PFSK-1 (cell line): ENCODE results near the gene GLIPR1L1.

Source experiments
- FOXP2 ChIP-seq: optimal IDR thresholded peaks from 2 replicates; pipeline ENCODE3; 2011; ENCODE audit warnings: borderline replicate concordance, control low read depth, inconsistent platforms; ENCODE audit not compliant: insufficient read depth; ENCODE audit errors: extremely low read length, extremely low read depth
- POLR2AphosphoS5 ChIP-seq: IDR thresholded peaks from 2 replicates; pipeline ENCODE4 v1.6.1; 2012; ENCODE audit warnings: low read depth, mild to moderate bottlenecking, control low read depth, low read length, moderate library complexity
- SIN3A ChIP-seq: IDR thresholded peaks from 2 replicates; pipeline ENCODE4 v1.6.1; 2012; ENCODE audit warnings: mild to moderate bottlenecking, low read length, moderate library complexity, borderline replicate concordance; ENCODE audit not compliant: insufficient read depth
- TAF1 ChIP-seq: IDR thresholded peaks from 2 replicates; pipeline ENCODE4 v1.6.1; 2012; ENCODE audit warnings: low read length, control low read depth, borderline replicate concordance; ENCODE audit not compliant: insufficient read depth
- TF ChIP-seq, protein P1 (sequence below), 2 experiments: IDR thresholded peaks; 2 replicates each; pipeline versions ENCODE4 v1.6.1 to v1.8.0; 2011 to 2012; ENCODE audit warnings: low read depth in 2 of 2, low read length in 2 of 2, control low read depth in 1 of 2, inconsistent platforms in 1 of 2, mild to moderate bottlenecking in 1 of 2, moderate library complexity in 1 of 2; ENCODE audit not compliant: insufficient read depth in 1 of 2

GLIPR1L1 gene

DNA sequence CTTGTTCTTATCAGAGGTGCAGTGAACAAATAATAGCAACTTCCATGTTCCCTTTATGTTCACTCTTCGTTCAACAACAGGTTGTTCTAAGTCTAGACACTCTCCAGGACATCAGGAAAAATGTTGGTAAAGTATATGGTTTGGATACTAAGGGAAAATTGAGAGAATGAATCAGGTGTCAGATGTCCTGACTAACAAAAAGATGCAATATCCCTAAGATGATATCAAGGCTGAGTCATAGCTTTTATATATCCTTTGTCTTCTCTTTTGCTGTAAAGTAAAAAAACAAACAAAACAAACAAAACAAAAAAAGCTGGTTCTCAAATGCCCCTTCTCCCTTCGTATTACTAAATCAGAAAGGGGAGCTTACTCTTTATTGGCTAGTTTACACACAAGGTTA lies 11.1 kb downstream of the GLIPR1L1 start:
- TF ChIP-seq TAF1 (no peak), FOXP2 (no peak), SIN3A (no peak), POLR2AphosphoS5 (no peak)
- TF ChIP-seq, protein P1, sequence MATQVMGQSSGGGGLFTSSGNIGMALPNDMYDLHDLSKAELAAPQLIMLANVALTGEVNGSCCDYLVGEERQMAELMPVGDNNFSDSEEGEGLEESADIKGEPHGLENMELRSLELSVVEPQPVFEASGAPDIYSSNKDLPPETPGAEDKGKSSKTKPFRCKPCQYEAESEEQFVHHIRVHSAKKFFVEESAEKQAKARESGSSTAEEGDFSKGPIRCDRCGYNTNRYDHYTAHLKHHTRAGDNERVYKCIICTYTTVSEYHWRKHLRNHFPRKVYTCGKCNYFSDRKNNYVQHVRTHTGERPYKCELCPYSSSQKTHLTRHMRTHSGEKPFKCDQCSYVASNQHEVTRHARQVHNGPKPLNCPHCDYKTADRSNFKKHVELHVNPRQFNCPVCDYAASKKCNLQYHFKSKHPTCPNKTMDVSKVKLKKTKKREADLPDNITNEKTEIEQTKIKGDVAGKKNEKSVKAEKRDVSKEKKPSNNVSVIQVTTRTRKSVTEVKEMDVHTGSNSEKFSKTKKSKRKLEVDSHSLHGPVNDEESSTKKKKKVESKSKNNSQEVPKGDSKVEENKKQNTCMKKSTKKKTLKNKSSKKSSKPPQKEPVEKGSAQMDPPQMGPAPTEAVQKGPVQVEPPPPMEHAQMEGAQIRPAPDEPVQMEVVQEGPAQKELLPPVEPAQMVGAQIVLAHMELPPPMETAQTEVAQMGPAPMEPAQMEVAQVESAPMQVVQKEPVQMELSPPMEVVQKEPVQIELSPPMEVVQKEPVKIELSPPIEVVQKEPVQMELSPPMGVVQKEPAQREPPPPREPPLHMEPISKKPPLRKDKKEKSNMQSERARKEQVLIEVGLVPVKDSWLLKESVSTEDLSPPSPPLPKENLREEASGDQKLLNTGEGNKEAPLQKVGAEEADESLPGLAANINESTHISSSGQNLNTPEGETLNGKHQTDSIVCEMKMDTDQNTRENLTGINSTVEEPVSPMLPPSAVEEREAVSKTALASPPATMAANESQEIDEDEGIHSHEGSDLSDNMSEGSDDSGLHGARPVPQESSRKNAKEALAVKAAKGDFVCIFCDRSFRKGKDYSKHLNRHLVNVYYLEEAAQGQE (IDR thresholded peaks at IDR 0.05; ENCODE audit: insufficient read depth in 1 of 2, low read depth in 2 of 2, low read length in 2 of 2): no peak

DNA sequence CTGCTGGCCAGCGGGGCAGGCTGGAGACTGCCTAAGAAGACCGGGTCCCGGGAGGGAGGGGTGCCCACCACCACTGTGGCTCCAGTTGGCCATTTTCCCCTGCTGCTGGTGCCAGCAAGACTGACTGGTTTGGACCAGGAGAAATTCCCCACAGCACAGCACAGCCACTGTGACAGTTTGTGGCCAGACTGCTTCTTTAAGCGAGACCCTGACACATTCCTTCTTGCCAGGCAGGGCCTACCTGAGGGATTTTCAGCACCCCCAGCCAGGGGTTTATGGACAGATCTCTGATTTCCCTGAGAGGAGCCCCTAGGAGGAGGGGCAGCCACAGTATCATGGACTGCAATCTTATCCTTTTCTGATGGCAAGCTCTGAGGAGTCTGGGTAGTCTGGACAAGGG lies 15.5 kb downstream of the GLIPR1L1 start:
- TF ChIP-seq FOXP2 (no peak), SIN3A (no peak), TAF1 (no peak), POLR2AphosphoS5 (no peak)
- TF ChIP-seq, protein P1 (IDR thresholded peaks at IDR 0.05; ENCODE audit: insufficient read depth in 1 of 2, low read depth in 2 of 2, low read length in 2 of 2): no peak

DNA sequence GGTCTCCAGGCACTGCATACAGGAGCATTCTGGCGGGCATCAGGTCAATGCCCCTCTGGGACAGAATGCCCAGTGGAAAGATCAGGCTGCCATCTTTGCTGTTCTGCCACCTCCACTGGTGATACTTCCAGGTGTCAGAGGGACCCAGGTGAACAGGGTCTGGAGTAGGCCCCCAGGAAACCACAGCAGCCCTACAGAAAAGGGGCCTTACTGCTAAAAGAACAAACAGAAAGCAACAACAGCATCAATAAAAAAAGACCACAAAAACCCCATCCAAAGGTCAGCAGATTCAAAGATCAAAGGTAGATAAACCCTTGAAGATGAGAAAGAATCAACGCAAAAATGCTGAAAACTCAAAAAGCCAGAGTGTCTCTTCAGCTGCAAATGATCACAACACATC lies 15.9 kb downstream of the GLIPR1L1 start:
- TF ChIP-seq TAF1 (no peak), POLR2AphosphoS5 (no peak), FOXP2 (no peak), SIN3A (no peak)
- TF ChIP-seq, protein P1 (IDR thresholded peaks at IDR 0.05; ENCODE audit: insufficient read depth in 1 of 2, low read depth in 2 of 2, low read length in 2 of 2): no peak

DNA sequence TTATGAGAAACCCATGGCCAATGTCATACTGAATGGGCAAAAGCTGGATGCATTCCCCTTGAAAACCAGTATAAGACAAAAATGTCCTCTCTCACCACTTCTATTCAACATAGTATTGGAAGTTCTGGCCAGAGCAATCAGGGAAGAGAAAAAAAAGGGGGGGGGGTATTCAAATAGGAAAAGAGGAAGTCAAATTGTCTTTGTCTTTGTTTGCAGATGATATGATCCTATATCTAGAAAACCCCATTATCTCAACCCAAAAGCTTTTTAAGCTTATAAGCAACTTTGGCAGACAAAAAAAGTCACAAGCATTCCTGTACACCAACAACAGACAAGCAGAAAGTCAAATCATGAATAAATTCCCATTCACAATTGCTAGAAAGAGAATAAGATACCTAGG lies 19.5 kb downstream of the GLIPR1L1 start:
- TF ChIP-seq, protein P1 (IDR thresholded peaks at IDR 0.05; ENCODE audit: insufficient read depth in 1 of 2, low read depth in 2 of 2, low read length in 2 of 2): no peak
- TF ChIP-seq FOXP2 (no peak), POLR2AphosphoS5 (no peak), TAF1 (no peak), SIN3A (no peak)

DNA sequence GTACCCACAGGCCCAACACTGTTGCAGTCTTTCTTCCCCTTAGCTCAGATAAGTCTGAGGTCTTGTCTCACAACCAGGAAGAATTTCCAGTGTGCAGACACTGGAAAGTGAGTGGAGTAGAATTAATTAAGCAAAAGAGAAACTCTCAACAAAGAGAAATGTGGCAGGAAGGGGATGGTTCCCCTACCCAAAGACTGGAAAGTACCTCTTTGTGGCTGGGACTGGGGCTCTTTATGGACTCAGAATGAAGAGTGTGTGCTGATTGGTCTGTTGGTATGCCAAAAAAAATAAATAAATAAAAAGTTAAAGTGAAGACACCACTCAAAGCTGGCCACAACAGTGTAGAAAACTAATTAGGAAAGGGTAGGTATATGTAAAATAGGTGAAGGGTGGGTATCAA lies 26.4 kb downstream of the GLIPR1L1 start:
- TF ChIP-seq FOXP2 (no peak), SIN3A (no peak), POLR2AphosphoS5 (no peak), TAF1 (no peak)
- TF ChIP-seq, protein P1 (IDR thresholded peaks at IDR 0.05; ENCODE audit: insufficient read depth in 1 of 2, low read depth in 2 of 2, low read length in 2 of 2): no peak
